ENCODE data around the gene P2RY2. TPM values are rescaled to one million over a fixed set of nuclear protein-coding genes. Genes with fewer than 3 reads are reported as not detected.
"Not testable (repeated sequence)": the region's sequence is repeated elsewhere in the genome, so short reads cannot be mapped to it uniquely, and the experiment has no call there.

Gene P2RY2
- total and polyA plus RNA-seq, 2 donors (not counting 1 experiment from before 2014, with no cell fraction given) = 0.12 to 0.37 TPM

DNA sequence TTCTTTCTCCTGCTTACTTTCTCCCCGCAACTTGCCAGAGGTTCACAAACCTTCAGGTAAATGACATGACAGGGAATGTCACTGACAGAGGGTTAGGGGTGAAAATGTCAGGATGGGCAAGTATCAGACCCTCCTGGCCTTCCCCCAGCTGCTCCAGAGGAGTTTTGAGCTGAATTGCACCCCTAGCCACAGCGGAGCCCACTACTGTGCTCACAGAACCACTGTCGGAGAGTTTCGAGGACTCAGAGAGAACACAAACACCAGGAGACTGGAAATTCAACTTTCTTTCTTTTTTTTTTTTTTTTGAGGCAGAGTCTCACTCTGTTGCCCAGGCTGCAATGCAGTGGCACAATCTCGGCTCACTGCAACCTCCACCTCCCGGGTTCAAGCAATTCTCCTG, 21.5 kb upstream of the P2RY2 start:
- H3K9me3 ChIP-seq (ENCODE audit: control extremely low read depth in 1 of 3, control insufficient read depth in 2 of 3, insufficient read depth in 1 of 3, low read length in 2 of 3) = no peaks in the 10 kb centered on the region
- intact Hi-C loops (cut with micrococcal nuclease) = no loop called here
- H3K4me3 ChIP-seq (ENCODE audit: control extremely low read depth in 1 of 5, extremely low read depth in 1 of 5, insufficient read depth in 1 of 5, low read depth in 2 of 5, low read length in 4 of 5) = no peak overlapping the region
- WGBS (ENCODE audit: insufficient coverage) = no CpG with 5 or more reads among the region's 6 CpGs
- no peak for DNase-seq
- peaks cover 0 to 1% of the 10 kb centered on the region in 2 donors for H3K4me1 ChIP-seq (ENCODE audit: control insufficient read depth in 2 of 2, insufficient read depth in 2 of 2, low read length in 2 of 2)
- H3K27ac ChIP-seq (ENCODE audit: low read length in 2 of 2) = no peak overlapping the region
- peaks cover 0 to 3% (median 0%) of the 10 kb centered on the region in 4 experiments for H3K27me3 ChIP-seq (replicated peaks in 1 of 4; ENCODE audit: control extremely low read depth in 1 of 4, control insufficient read depth in 3 of 4, insufficient read depth in 4 of 4, low read length in 3 of 4)
- no peak overlapping the region for H3K4me2 ChIP-seq (replicated peaks; ENCODE audit: low read depth, low read length, poor library complexity, severe bottlenecking)
- no peaks in the 10 kb centered on the region for H3K36me3 ChIP-seq (replicated peaks in 1 of 2; ENCODE audit: control extremely low read depth in 1 of 2, control insufficient read depth in 1 of 2, extremely low read depth in 1 of 2, insufficient read depth in 2 of 2, low read length in 1 of 2)
- H3K9ac ChIP-seq (ENCODE audit: low read length) = no peak overlapping the region
- H4K20me1 ChIP-seq (ENCODE audit: control insufficient read depth, insufficient read depth, low read length, poor library complexity, severe bottlenecking) = no peaks in the 10 kb centered on the region
- H2AFZ ChIP-seq (ENCODE audit: insufficient read depth, low read depth, low read length, poor library complexity, severe bottlenecking) = no peak overlapping the region
- no peak for TF ChIP-seq EZH2 (IDR thresholded peaks at IDR 0.05; ENCODE audit: borderline replicate concordance, insufficient read depth, low read depth, low read length, poor library complexity, severe bottlenecking)
- CTCF ChIA-PET = no interaction called here
- no peak for ATAC-seq (ENCODE audit: low read depth)
- H3K9me3 Mint-ChIP-seq (ENCODE audit: insufficient read depth) = no peaks in the 10 kb centered on the region
- H3K79me2 ChIP-seq (ENCODE audit: control insufficient read depth, insufficient read depth, low read length) = no peaks in the 10 kb centered on the region
- POLR2A ChIA-PET = no interaction called here
- no peak overlapping the region for H3K4me3 Mint-ChIP-seq
- no peak overlapping the region for H3K27ac Mint-ChIP-seq
- no peaks in the 10 kb centered on the region for H3K27me3 Mint-ChIP-seq
- peaks cover 6% of the 10 kb centered on the region for H3K4me1 Mint-ChIP-seq

DNA sequence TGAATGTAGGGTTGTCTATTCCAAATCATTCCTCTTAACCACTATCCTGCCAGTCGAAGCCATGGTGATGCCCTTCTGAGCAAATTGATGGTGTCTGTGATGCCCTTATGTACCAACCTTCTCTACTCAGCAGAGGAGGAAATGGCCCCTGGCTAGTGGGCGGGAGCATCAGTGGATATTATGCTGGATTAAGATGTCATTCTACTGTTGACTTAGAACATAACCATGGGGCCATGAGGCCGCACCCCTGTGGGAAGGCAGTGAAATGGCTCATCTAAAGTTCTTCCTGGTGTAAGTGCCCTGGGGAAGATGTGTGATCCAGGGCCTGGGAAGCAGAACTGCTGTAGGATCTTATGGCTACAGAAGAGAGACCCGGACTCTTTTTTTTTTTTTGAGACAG, 20.7 kb upstream of the P2RY2 start:
- Histone ChIP-seq H3K4me3 (ENCODE audit: control extremely low read depth in 1 of 5, extremely low read depth in 1 of 5, insufficient read depth in 1 of 5, low read depth in 2 of 5, low read length in 4 of 5) (no peak overlapping the region), H4K20me1 (ENCODE audit: control insufficient read depth, insufficient read depth, low read length, poor library complexity, severe bottlenecking) (no peaks in the 10 kb centered on the region), H3K79me2 (ENCODE audit: control insufficient read depth, insufficient read depth, low read length) (no peaks in the 10 kb centered on the region), H3K9ac (ENCODE audit: low read length) (no peak overlapping the region), H3K27ac (ENCODE audit: low read length in 2 of 2) (no peak overlapping the region), H3K4me2 (replicated peaks; ENCODE audit: low read depth, low read length, poor library complexity, severe bottlenecking) (no peak overlapping the region), H3K4me1 (ENCODE audit: control insufficient read depth in 2 of 2, insufficient read depth in 2 of 2, low read length in 2 of 2) (no peaks in the 10 kb centered on the region), H3K36me3 (replicated peaks in 1 of 2; ENCODE audit: control extremely low read depth in 1 of 2, control insufficient read depth in 1 of 2, extremely low read depth in 1 of 2, insufficient read depth in 2 of 2, low read length in 1 of 2) (no peaks in the 10 kb centered on the region), H2AFZ (ENCODE audit: insufficient read depth, low read depth, low read length, poor library complexity, severe bottlenecking) (no peak overlapping the region), H3K27me3 (replicated peaks in 1 of 4; ENCODE audit: control extremely low read depth in 1 of 4, control insufficient read depth in 3 of 4, insufficient read depth in 4 of 4, low read length in 3 of 4) (peaks cover 0 to 3% (median 0%) of the 10 kb centered on the region in 4 experiments), H3K9me3 (ENCODE audit: control extremely low read depth in 1 of 3, control insufficient read depth in 2 of 3, insufficient read depth in 1 of 3, low read length in 2 of 3) (no peaks in the 10 kb centered on the region)
- no peak for TF ChIP-seq EZH2 (IDR thresholded peaks at IDR 0.05; ENCODE audit: borderline replicate concordance, insufficient read depth, low read depth, low read length, poor library complexity, severe bottlenecking)
- TF ChIP-seq, protein P1, sequence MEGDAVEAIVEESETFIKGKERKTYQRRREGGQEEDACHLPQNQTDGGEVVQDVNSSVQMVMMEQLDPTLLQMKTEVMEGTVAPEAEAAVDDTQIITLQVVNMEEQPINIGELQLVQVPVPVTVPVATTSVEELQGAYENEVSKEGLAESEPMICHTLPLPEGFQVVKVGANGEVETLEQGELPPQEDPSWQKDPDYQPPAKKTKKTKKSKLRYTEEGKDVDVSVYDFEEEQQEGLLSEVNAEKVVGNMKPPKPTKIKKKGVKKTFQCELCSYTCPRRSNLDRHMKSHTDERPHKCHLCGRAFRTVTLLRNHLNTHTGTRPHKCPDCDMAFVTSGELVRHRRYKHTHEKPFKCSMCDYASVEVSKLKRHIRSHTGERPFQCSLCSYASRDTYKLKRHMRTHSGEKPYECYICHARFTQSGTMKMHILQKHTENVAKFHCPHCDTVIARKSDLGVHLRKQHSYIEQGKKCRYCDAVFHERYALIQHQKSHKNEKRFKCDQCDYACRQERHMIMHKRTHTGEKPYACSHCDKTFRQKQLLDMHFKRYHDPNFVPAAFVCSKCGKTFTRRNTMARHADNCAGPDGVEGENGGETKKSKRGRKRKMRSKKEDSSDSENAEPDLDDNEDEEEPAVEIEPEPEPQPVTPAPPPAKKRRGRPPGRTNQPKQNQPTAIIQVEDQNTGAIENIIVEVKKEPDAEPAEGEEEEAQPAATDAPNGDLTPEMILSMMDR (IDR thresholded peaks at IDR 0.05) = no peak
- no peak for ATAC-seq (ENCODE audit: low read depth)
- intact Hi-C loops (cut with micrococcal nuclease) = no loop called here
- Mint-ChIP-seq H3K4me1 (peaks cover 2% of the 10 kb centered on the region), H3K27ac (no peak overlapping the region), H3K9me3 (ENCODE audit: insufficient read depth) (no peaks in the 10 kb centered on the region), H3K4me3 (no peak overlapping the region), H3K27me3 (peaks cover 4% of the 10 kb centered on the region)
- POLR2A ChIA-PET = no interaction called here
- CTCF ChIA-PET = no interaction called here
- DNase-seq = no peak
- 100% methylated on average over 3 of the region's 4 CpGs for WGBS (ENCODE audit: insufficient coverage)

DNA sequence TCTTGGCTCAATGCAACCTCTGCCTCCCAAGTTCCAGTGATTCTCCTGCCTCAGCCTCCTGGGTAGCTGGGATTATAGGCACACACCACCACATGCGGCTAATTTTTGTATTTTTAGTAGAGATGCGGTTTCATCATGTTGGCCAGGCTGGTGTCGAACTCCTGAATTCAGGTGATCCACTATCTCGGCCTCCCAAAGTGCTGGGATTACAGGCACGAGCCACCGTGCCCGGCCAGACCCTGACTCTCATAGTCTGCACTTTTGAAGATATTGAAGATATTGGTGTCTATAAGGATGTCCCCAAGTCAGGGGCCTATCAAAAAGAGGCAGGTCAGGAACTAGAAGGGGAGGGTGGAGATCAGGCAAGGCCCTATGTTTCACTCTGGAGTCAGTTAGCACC, 20.3 kb upstream of the P2RY2 start:
- DNase-seq; H3K4me2 ChIP-seq (replicated peaks; ENCODE audit: low read depth, low read length, poor library complexity, severe bottlenecking); H3K4me3 Mint-ChIP-seq; ATAC-seq (ENCODE audit: low read depth); POLR2A ChIA-PET; H4K20me1 ChIP-seq (ENCODE audit: control insufficient read depth, insufficient read depth, low read length, poor library complexity, severe bottlenecking); H3K4me1 Mint-ChIP-seq; intact Hi-C loops (cut with micrococcal nuclease); H3K9me3 Mint-ChIP-seq (ENCODE audit: insufficient read depth); H2AFZ ChIP-seq (ENCODE audit: insufficient read depth, low read depth, low read length, poor library complexity, severe bottlenecking); H3K4me1 ChIP-seq (ENCODE audit: control insufficient read depth in 2 of 2, insufficient read depth in 2 of 2, low read length in 2 of 2); H3K36me3 ChIP-seq (replicated peaks in 1 of 2; ENCODE audit: control extremely low read depth in 1 of 2, control insufficient read depth in 1 of 2, extremely low read depth in 1 of 2, insufficient read depth in 2 of 2, low read length in 1 of 2); H3K4me3 ChIP-seq (ENCODE audit: control extremely low read depth in 1 of 5, extremely low read depth in 1 of 5, insufficient read depth in 1 of 5, low read depth in 2 of 5, low read length in 4 of 5); H3K9ac ChIP-seq (ENCODE audit: low read length); H3K27ac ChIP-seq (ENCODE audit: low read length in 2 of 2); H3K27ac Mint-ChIP-seq; H3K27me3 Mint-ChIP-seq; H3K27me3 ChIP-seq (replicated peaks in 1 of 4; ENCODE audit: control extremely low read depth in 1 of 4, control insufficient read depth in 3 of 4, insufficient read depth in 4 of 4, low read length in 3 of 4); H3K9me3 ChIP-seq (ENCODE audit: control extremely low read depth in 1 of 3, control insufficient read depth in 2 of 3, insufficient read depth in 1 of 3, low read length in 2 of 3); H3K79me2 ChIP-seq (ENCODE audit: control insufficient read depth, insufficient read depth, low read length); CTCF ChIA-PET: not testable (repeated sequence)
- 83% methylated on average over 6 of the region's 7 CpGs for WGBS (ENCODE audit: insufficient coverage)

Data from B cell (primary cell).